ENCODE data around the gene PROCR.
"Not testable (repeated sequence)": the region's sequence is repeated elsewhere in the genome, so short reads cannot be mapped to it uniquely, and the experiment has no call there.

The PROCR gene

DNA sequence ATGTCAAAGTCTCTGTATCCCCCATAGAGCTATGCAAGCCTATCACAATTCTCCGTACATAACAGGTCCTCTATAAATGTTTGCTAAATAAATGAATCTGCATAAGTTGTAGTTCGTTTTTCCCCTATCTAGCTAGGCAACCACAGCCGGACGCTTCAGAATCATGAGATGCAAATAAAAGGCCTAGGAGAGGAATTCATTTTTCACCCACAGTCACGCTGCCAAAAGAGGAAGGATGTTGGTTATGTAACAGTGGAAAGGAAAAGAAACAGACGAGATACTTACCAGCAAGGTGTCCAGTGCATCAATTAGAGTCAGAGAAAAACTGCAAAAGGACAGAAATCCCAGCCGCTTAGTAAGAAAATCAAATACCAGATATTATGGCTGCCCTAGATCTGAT is 27.2 kb upstream of the PROCR start:
- H3K4me3 ChIP-seq (ENCODE audit: low read depth, low read length) = no peak overlapping the region
- peak; percentile 68 for DNase-seq (ENCODE audit: low read depth)
- TF ChIP-seq POLR2A (IDR thresholded peaks at IDR 0.05; ENCODE audit: extremely low read depth, insufficient read length) (no peak), MAX (IDR thresholded peaks at IDR 0.05; ENCODE audit: low read depth, low read length) (0 out of 2 replicates have a peak, but pooled peaks have one; percentile 7), CTCF (IDR thresholded peaks at IDR 0.05; ENCODE audit: low read depth, low read length) (no peak)

- TF ChIP-seq MAX (IDR thresholded peaks at IDR 0.05; ENCODE audit: low read depth, low read length) (0 out of 2 replicates have a peak, but pooled peaks have one; percentile 4), POLR2A (IDR thresholded peaks at IDR 0.05; ENCODE audit: extremely low read depth, insufficient read length) (no peak), CTCF (IDR thresholded peaks at IDR 0.05; ENCODE audit: low read depth, low read length) (peak; percentile 63), MYC (IDR thresholded peaks at IDR 0.05; ENCODE audit: low read depth, low read length) (0 out of 2 replicates have a peak, but pooled peaks have one; percentile 34)
Observed at GRCh38 chr20:35145141-35145564, 26.7 kb upstream of the PROCR start.

GRCh38 chr20:35146299-35146919 is 25.5 kb upstream of the PROCR start:
- DNase-seq (ENCODE audit: low read depth) = peak; percentile 51
- TF ChIP-seq MAX (IDR thresholded peaks at IDR 0.05; ENCODE audit: low read depth, low read length) = no peak
- no peak for TF ChIP-seq POLR2A (IDR thresholded peaks at IDR 0.05; ENCODE audit: extremely low read depth, insufficient read length)
- TF ChIP-seq CTCF (IDR thresholded peaks at IDR 0.05; ENCODE audit: low read depth, low read length) = no peak
- TF ChIP-seq MYC (IDR thresholded peaks at IDR 0.05; ENCODE audit: low read depth, low read length) = no peak
- H3K4me3 ChIP-seq (ENCODE audit: low read depth, low read length) = peak overlapping the region; percentile 96

More at GRCh38 chr20:35145141-35145564, 26.7 kb upstream of the PROCR start:
- no peak overlapping the region for H3K4me3 ChIP-seq (ENCODE audit: low read depth, low read length)
- DNase-seq (ENCODE audit: low read depth) = peak; percentile 72

- peak within 1 kb of the TSS; percentile 96 for H3K4me3 ChIP-seq (ENCODE audit: low read depth, low read length)
- peak; percentile 97 for DNase-seq (ENCODE audit: low read depth)
- TF ChIP-seq MAX (IDR thresholded peaks at IDR 0.05; ENCODE audit: low read depth, low read length) (peak; percentile 82), POLR2A (IDR thresholded peaks at IDR 0.05; ENCODE audit: extremely low read depth, insufficient read length) (peak; percentile 85), MYC (IDR thresholded peaks at IDR 0.05; ENCODE audit: low read depth, low read length) (peak; percentile 89), CTCF (IDR thresholded peaks at IDR 0.05; ENCODE audit: low read depth, low read length) (no peak)
Observed at GRCh38 chr20:35146920-35147574, 24.8 kb upstream of the PROCR start, which contains the start of gene EDEM2. Gene EDEM2, minus strand, starts transcription at chr20:35147336. Its CDS starts 78 bp downstream, at chr20:35147258.

DNA sequence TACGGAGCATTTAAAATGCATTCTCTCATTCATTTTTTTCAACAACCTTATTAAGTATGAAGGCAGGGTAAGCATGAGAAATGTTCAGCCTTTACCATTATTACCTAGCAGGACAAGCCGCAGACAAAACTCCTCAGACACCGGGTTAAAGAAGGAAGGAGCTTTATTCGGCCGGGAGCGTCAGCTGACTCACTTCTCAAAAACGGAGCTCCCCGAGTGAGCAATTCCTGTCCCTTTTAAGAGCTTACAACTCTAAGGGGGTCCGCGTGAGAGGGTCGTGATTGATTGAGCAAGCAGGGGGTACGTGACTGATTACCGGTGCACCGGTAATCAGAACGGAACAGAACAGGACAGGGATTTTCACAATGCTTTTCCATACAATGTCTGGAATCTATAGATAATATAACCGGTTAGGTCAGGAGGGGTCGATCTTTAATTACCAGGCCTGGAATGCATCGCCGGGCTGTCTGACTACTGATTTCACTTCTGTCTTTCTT is 24.2 kb upstream of the PROCR start:
- DNase-seq (ENCODE audit: low read depth) = not testable (repeated sequence)
- peak overlapping the region; percentile 96 for H3K4me3 ChIP-seq (ENCODE audit: low read depth, low read length)

DNA sequence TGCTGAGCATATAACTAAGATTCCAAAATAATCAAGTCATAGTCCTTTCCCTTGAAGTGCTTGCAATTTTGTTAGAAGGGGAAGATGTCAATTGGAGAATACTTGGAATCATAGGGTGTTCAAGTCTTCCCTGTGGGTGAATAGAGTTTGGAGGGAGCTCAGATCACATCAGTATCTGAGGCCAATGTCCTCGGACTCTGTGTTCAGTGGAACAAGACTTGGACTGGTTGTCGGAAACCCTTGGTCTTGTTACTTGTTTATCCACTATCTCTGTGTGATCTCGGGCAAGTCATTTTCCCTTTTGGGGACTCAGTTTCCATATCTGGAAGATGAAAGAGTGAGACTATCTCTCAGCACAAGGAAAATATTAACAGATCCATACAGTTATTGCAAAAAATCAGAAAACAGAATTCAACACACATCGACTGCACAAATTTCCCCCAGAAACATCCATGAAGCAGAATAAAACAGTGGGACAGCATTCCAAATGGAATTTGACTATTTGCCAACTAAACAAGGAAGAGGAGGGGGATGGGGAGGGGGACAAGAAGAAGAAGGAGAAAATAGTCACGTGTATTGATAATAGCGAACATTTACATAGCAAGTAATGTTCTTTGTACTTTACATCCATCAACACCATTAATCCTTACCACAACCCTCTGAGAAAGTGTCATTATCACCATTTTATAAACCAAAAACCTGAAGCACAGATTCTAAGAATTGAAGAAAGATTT is 20.9 kb upstream of the PROCR start:
- no peak for TF ChIP-seq POLR2A (IDR thresholded peaks at IDR 0.05; ENCODE audit: extremely low read depth, insufficient read length)
- DNase-seq (ENCODE audit: low read depth) = no peak

More for the DNA sequence above, 20.9 kb upstream of the PROCR start:
- H3K4me3 ChIP-seq (ENCODE audit: low read depth, low read length) = no peak overlapping the region

Data from NB4 (cell line).